PC-9 (cell line): ENCODE results near the gene DYNC2LI1. TPM values are rescaled to one million over a fixed set of nuclear protein-coding genes. Genes with fewer than 3 reads are reported as not detected.

Experiments used
- BruUV-seq: library from RNA; stranded (reverse); fragments of 400-500 nt; replicated peaks from 2 replicates; lab custom pipeline; 2021; lab: Mats Ljungman, UMichigan
- CTCF ChIA-PET: fragments of 300-600 bp; sonication (Branson Sonifier 250); formaldehyde crosslinking; loops from one replicate; lab custom pipeline; 2022; ENCODE audit warnings: antibody characterized with exemption; lab: Charles Lee
- POLR2A ChIA-PET: fragments of 300-600 bp; sonication (Branson Sonifier 250); formaldehyde crosslinking; loops from one replicate; lab custom pipeline; 2022; ENCODE audit warnings: antibody characterized with exemption; ENCODE audit not compliant: unreplicated experiment; lab: Charles Lee
- DNase-seq, 2 experiments: peaks; one replicate each; pipeline versions ENCODE4 v3.0.0 to v3.0.0-alpha.2; 2015 to 2022; ENCODE audit warnings: mixed read lengths in 1 of 2
- H2AFZ ChIP-seq: fragments of 200-600 bp; sonication (generic); 2 replicates; pipeline ENCODE4 v1.8.1; 2017; ENCODE audit warnings: antibody characterized with exemption
- H3F3A ChIP-seq: fragments of 200-600 bp; sonication (generic); 2 replicates; pipeline ENCODE4 v1.8.1; 2017; ENCODE audit warnings: antibody characterized with exemption, mild to moderate bottlenecking, low read depth; ENCODE audit not compliant: insufficient read depth
- H3K27ac ChIP-seq: fragments of 200-600 bp; sonication (generic); 2 replicates; pipeline ENCODE4 v1.6.1; 2016; ENCODE audit warnings: mixed run types
- H3K27me3 ChIP-seq: fragments of 200-600 bp; sonication (generic); 2 replicates; pipeline ENCODE4 v1.6.1; 2016; ENCODE audit warnings: low read depth, mixed run types; ENCODE audit not compliant: insufficient read depth
- H3K36me3 ChIP-seq: fragments of 200-600 bp; sonication (generic); 2 replicates; pipeline ENCODE4 v1.6.1; 2016; ENCODE audit warnings: low read depth, mixed run types
- H3K4me1 ChIP-seq: fragments of 200-600 bp; sonication (generic); replicated peaks from 2 replicates; pipeline ENCODE4 v1.6.1; 2016; ENCODE audit warnings: mixed run types; ENCODE audit not compliant: insufficient read depth
- H3K4me2 ChIP-seq: fragments of 200-600 bp; sonication (generic); 2 replicates; pipeline ENCODE4 v1.6.1; 2017; ENCODE audit warnings: mixed run types
- H3K4me3 ChIP-seq: fragments of 200-600 bp; sonication (generic); 2 replicates; pipeline ENCODE4 v1.6.1; 2016; ENCODE audit warnings: mixed run types
- H3K79me2 ChIP-seq: fragments of 200-600 bp; sonication (generic); 2 replicates; pipeline ENCODE4 v1.6.1; 2017; ENCODE audit warnings: low read depth, mixed run types
- H3K9me2 ChIP-seq: fragments of 200-600 bp; sonication (generic); 2 replicates; pipeline ENCODE4 v1.8.1; 2017; ENCODE audit warnings: mild to moderate bottlenecking; ENCODE audit not compliant: insufficient read depth
- H3K9me3 ChIP-seq: fragments of 200-600 bp; sonication (generic); 2 replicates; pipeline ENCODE4 v1.8.1; 2016; ENCODE audit warnings: low read depth; ENCODE audit not compliant: insufficient read depth
- H4K20me1 ChIP-seq: fragments of 200-600 bp; sonication (generic); 2 replicates; pipeline ENCODE4 v1.8.1; 2017; ENCODE audit not compliant: insufficient read depth
- EZH2 ChIP-seq: fragments of 200-600 bp; sonication (generic); IDR thresholded peaks from 2 replicates; pipeline ENCODE4 v1.8.0; 2017; ENCODE audit warnings: antibody characterized with exemption, low read depth
- intact Hi-C: fragments of 100-400 bp; cut with micrococcal nuclease; formaldehyde crosslinking; loops from one replicate; pipeline ENCODE4 v1.10.0; 2022; ENCODE audit not compliant: unreplicated experiment
- total RNA-seq: library from RNA; stranded (reverse); gene quantifications from 2 replicates; pipeline ENCODE4 v1.2.3, GENCODE V29; 2021
- TF ChIP-seq, protein P1 (sequence below): fragments of 200-600 bp; sonication (generic); conservative IDR thresholded peaks from 2 replicates; pipeline ENCODE4 v1.6.1; 2017; ENCODE audit warnings: mixed run types, antibody characterized with exemption, mild to moderate bottlenecking, moderate library complexity

The DYNC2LI1 gene
- total RNA-seq, 1 experiment from 2014 or later, result 27.1 TPM

GRCh38 chr2:43845181-43845580 is 71.3 kb downstream of the DYNC2LI1 start:
- Histone ChIP-seq H3K4me2 (no peak overlapping the region), H3K36me3 (no peaks in the 10 kb centered on the region), H3K79me2 (no peaks in the 10 kb centered on the region), H2AFZ (no peak overlapping the region), H3K27me3 (peaks cover 32% of the 10 kb centered on the region; the same call in 1 of the 2 replicates), H4K20me1 (no peaks in the 10 kb centered on the region), H3K4me1 (peaks cover 5% of the 10 kb centered on the region; the same call in 1 of the 2 replicates), H3K9me2 (no peaks in the 10 kb centered on the region), H3K9me3 (no peaks in the 10 kb centered on the region), H3K27ac (no peak overlapping the region), H3F3A (no peaks in the 10 kb centered on the region), H3K4me3 (no peak overlapping the region)
- intact Hi-C loops, result no loop called here
- DNase-seq, result no peak
- TF ChIP-seq, protein P1, sequence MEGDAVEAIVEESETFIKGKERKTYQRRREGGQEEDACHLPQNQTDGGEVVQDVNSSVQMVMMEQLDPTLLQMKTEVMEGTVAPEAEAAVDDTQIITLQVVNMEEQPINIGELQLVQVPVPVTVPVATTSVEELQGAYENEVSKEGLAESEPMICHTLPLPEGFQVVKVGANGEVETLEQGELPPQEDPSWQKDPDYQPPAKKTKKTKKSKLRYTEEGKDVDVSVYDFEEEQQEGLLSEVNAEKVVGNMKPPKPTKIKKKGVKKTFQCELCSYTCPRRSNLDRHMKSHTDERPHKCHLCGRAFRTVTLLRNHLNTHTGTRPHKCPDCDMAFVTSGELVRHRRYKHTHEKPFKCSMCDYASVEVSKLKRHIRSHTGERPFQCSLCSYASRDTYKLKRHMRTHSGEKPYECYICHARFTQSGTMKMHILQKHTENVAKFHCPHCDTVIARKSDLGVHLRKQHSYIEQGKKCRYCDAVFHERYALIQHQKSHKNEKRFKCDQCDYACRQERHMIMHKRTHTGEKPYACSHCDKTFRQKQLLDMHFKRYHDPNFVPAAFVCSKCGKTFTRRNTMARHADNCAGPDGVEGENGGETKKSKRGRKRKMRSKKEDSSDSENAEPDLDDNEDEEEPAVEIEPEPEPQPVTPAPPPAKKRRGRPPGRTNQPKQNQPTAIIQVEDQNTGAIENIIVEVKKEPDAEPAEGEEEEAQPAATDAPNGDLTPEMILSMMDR, result no peak
- no peak for TF ChIP-seq EZH2
- no TSS peak for BruUV-seq
- ChIA-PET CTCF (interaction anchor here (0.6 kb wide), 1 partner anchor 169 kb away, joined by 4 read pairs; no protein-coding TSS in a partner anchor), POLR2A (no interaction called here)

DNA sequence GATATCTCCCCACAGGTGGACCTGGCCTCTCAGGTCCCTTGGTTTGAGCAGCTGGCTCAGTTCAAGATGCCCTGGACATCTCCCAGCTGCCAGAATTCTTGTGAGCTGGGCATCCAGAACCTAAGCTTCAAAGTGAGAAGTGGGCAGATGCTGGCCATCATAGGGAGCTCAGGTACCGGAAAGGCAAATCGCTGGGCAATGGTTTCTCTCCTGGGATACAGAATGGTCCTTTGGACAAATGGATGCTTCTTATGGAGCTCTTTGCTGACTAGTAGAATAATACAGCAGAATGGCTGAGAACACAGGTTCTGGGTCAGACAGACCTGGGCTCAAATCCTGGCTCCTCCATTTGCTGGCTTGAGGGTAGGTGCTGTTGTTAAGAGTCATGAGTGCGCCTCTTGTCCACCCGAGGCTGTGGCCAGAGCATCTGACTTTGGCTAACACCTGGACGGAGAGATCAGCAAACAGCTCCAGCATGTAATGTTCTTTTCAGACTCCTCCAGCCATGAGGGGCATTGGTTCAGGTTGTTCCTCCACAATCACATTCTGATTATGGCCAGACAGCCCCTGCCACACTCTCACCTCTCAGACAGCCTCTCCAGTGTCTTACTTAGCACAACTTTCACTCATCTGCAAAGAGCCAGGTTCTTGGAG is 72.4 kb downstream of the DYNC2LI1 start:
- no peaks in the 10 kb centered on the region for H3K36me3 ChIP-seq
- H3K9me2 ChIP-seq, result no peaks in the 10 kb centered on the region
- intact Hi-C loops, result no loop called here
- TF ChIP-seq EZH2, result no peak
- TF ChIP-seq, protein P1, result no peak
- H3K4me1 ChIP-seq, result peaks cover 5% of the 10 kb centered on the region; the same call in 1 of the 2 replicates
- no peaks in the 10 kb centered on the region for H4K20me1 ChIP-seq
- H3K79me2 ChIP-seq, result no peaks in the 10 kb centered on the region
- H3K27ac ChIP-seq, result no peak overlapping the region
- ChIA-PET POLR2A (interaction anchor here (0.5 kb wide), 1 partner anchor 21 kb away, joined by 5 read pairs; no protein-coding TSS in a partner anchor), CTCF (no interaction called here)
- DNase-seq, result no peak
- H3K9me3 ChIP-seq, result no peaks in the 10 kb centered on the region
- BruUV-seq, result no TSS peak
- H3K4me2 ChIP-seq, result no peak overlapping the region
- H3F3A ChIP-seq, result no peaks in the 10 kb centered on the region
- peaks cover 30% of the 10 kb centered on the region; the same call in 1 of the 2 replicates for H3K27me3 ChIP-seq
- H2AFZ ChIP-seq, result no peak overlapping the region
- no peak overlapping the region for H3K4me3 ChIP-seq

DNA sequence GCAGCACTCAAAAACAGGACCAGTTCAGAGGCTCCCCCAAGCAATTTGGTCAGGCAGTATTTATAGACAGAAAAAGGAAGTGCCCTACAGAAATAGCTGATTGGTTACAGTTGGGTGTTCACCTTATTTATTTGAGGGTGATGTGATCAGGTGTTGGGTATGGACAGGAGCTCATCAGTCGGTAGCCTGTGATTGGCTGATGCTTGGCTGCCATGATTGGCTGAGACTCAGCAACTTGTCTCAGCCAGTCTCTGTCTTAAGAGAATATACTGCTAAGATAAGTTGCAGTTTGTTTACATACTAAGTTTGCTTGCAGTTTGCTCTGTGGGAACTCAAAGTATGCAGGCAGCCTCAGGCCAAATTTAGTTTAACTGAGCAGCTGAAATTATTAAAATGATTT is 74.4 kb downstream of the DYNC2LI1 start:
- no peaks in the 10 kb centered on the region for H3K9me3 ChIP-seq
- no peaks in the 10 kb centered on the region for H3K79me2 ChIP-seq
- H2AFZ ChIP-seq, result peak overlapping the region; percentile 21; the same call in 1 of the 2 replicates
- CTCF ChIA-PET, result no interaction called here
- peaks cover 28% of the 10 kb centered on the region; the same call in 1 of the 2 replicates for H3K27me3 ChIP-seq
- no peaks in the 10 kb centered on the region for H3K9me2 ChIP-seq
- intact Hi-C loops, result no loop called here
- DNase-seq, result peak in 1 of 2 experiments; percentile 84
- H3K4me2 ChIP-seq, result peak overlapping the region; percentile 7
- no peaks in the 10 kb centered on the region for H3F3A ChIP-seq
- peaks cover 5% of the 10 kb centered on the region; the same call in 1 of the 2 replicates for H3K4me1 ChIP-seq
- H3K4me3 ChIP-seq, result no peak overlapping the region
- H3K36me3 ChIP-seq, result no peaks in the 10 kb centered on the region
- no TSS peak for BruUV-seq
- no peaks in the 10 kb centered on the region for H4K20me1 ChIP-seq
- H3K27ac ChIP-seq, result no peak overlapping the region
- TF ChIP-seq, protein P1, result no peak
- no peak for TF ChIP-seq EZH2
- POLR2A ChIA-PET, result interaction anchor here (0.6 kb wide), 1 partner anchor 837 kb away, joined by 3 read pairs; no protein-coding TSS in a partner anchor
